K562 (cell line): ENCODE data around the gene C3. TPM values are rescaled to one million over a fixed set of nuclear protein-coding genes. Genes with fewer than 3 reads are reported as not detected.

Experiments used
- CBFA2T2 ChIP-seq: fragments of 450-650 bp; conservative IDR thresholded peaks from 2 replicates; pipeline ENCODE4 v1.6.1; 2017; ENCODE audit warnings: mild to moderate bottlenecking
- DEAF1 ChIP-seq: fragments of 450-650 bp; formaldehyde crosslinking; IDR thresholded peaks from 2 replicates; pipeline ENCODE4 v1.4.0; 2020; ENCODE audit warnings: mild to moderate bottlenecking, moderate library complexity
- E2F3 ChIP-seq: fragments of 250-450 bp; sonication (Bioruptor Pico); IDR thresholded peaks from 2 replicates; pipeline ENCODE4 v1.4.0; 2020; ENCODE audit warnings: mild to moderate bottlenecking
- FOS ChIP-seq: IDR thresholded peaks from 3 replicates; pipeline ENCODE4 v1.6.1; 2011; ENCODE audit not compliant: insufficient read length; ENCODE audit errors: extremely low read depth
- KAT2B ChIP-seq: IDR thresholded peaks from one replicate; pipeline ENCODE4 v1.6.1; 2012; ENCODE audit warnings: low read depth, mild to moderate bottlenecking, control low read depth, inconsistent platforms, low read length, moderate library complexity
- MEIS2 ChIP-seq: fragments of 450-650 bp; IDR thresholded peaks from 2 replicates; pipeline ENCODE4 v1.6.1; 2014; ENCODE audit warnings: mild to moderate bottlenecking; ENCODE audit not compliant: partially characterized antibody
- NR1H2 ChIP-seq: sonication (generic); formaldehyde crosslinking; IDR thresholded peaks from 2 replicates; pipeline ENCODE4 v1.4.0; 2020; ENCODE audit warnings: mild to moderate bottlenecking, missing genetic modification reagents
- PTRF ChIP-seq: fragments of 450-650 bp; IDR thresholded peaks from 2 replicates; pipeline ENCODE4 v1.6.1; 2016; ENCODE audit warnings: mild to moderate bottlenecking, missing genetic modification characterization, missing compliant biosample characterization
- SIRT6 ChIP-seq: IDR thresholded peaks from one replicate; pipeline ENCODE4 v1.6.1; 2012; ENCODE audit warnings: low read depth, mild to moderate bottlenecking, control low read depth, inconsistent platforms, low read length, moderate library complexity
- SMARCE1 ChIP-seq: fragments of 450-650 bp; IDR thresholded peaks from 2 replicates; pipeline ENCODE4 v1.7.1; 2016; ENCODE audit warnings: mild to moderate bottlenecking
- ZNF316 ChIP-seq: fragments of 450-650 bp; IDR thresholded peaks from 2 replicates; pipeline ENCODE4 v1.6.1; 2016
- ZNF354B ChIP-seq: fragments of 250-450 bp; sonication (Bioruptor Pico); IDR thresholded peaks from 2 replicates; pipeline ENCODE4 v1.4.0; 2020
- ZSCAN32 ChIP-seq: fragments of 450-650 bp; formaldehyde crosslinking; IDR thresholded peaks from 2 replicates; pipeline ENCODE4 v1.4.0; 2020; ENCODE audit warnings: mild to moderate bottlenecking, moderate library complexity
- polyA plus RNA-seq, 8 experiments: library from polyadenylated mRNA; depleted of rRNA in 4 of 8; stranded (reverse) in 5 of 8; unstranded in 3 of 8; fragments of >200 nt; fragmentation: Nextera tagmentation in 2 of 8; fragmentation: Illumina TruSeq in 1 of 8; extraction: Ambion mirVana in 2 of 8; extraction: Trizol in 1 of 8; gene quantifications; 2 replicates each; pipeline versions ENCODE4 v1.2.1 to v1.2.3, GENCODE V29; 2011 to 2014; ENCODE audit warnings: inconsistent platforms in 1 of 8, missing spikeins in 1 of 8
- total RNA-seq, 7 experiments: library from RNA; depleted of rRNA in 6 of 7; stranded (reverse); fragments of >200 nt in 6 of 7; fragmentation: Illumina TruSeq in 2 of 7; extraction: Trizol in 2 of 7; gene quantifications; 2 replicates each; pipeline versions ENCODE4 v1.2.1 to v1.2.3, GENCODE V29; 2011 to 2021; ENCODE audit warnings: low replicate concordance in 1 of 7
- TF ChIP-seq, protein P1 (sequence below): fragments of 450-650 bp; conservative IDR thresholded peaks from 2 replicates; pipeline ENCODE4 v1.6.1; 2016; ENCODE audit warnings: missing genetic modification characterization, low read depth, mild to moderate bottlenecking, missing compliant biosample characterization, moderate library complexity
- TF ChIP-seq, protein P2 (sequence below), 2 experiments: IDR thresholded peaks; 2 replicates each; pipeline ENCODE4 v1.6.1; 2012; ENCODE audit warnings: improper control_type of control experiment in 2 of 2, low read depth in 2 of 2, low read length in 2 of 2, borderline replicate concordance in 1 of 2
- TF ChIP-seq, protein P3 (sequence below), 2 experiments: fragments of 200-800 bp in 1 of 2; sonication (Bioruptor generic) in 1 of 2; sonication (generic) in 1 of 2; formaldehyde crosslinking in 1 of 2; IDR thresholded peaks in 1 of 2; conservative IDR thresholded peaks in 1 of 2; 2 replicates each; pipeline versions ENCODE4 v1.5.0 to v1.6.1; 2016 to 2020; ENCODE audit warnings: missing compliant biosample characterization in 1 of 2, missing genetic modification characterization in 1 of 2, missing genetic modification reagents in 1 of 2
- TF ChIP-seq, protein P4 (sequence below): sonication (generic); formaldehyde crosslinking; IDR thresholded peaks from 2 replicates; pipeline ENCODE4 v1.8.0; 2022; ENCODE audit warnings: mild to moderate bottlenecking, missing genetic modification reagents
- TF ChIP-seq, protein P5 (sequence below): fragments of 450-650 bp; formaldehyde crosslinking; IDR thresholded peaks from 2 replicates; pipeline ENCODE4 v1.4.0; 2020; ENCODE audit warnings: mild to moderate bottlenecking, moderate library complexity

C3 gene
- total and polyA plus RNA-seq, 9 of the 15 experiments (the other 6 are each of a cell fraction or from before 2014, with no cell fraction given) = 0.59 to 10.6 (median 2.2) TPM

GRCh38 chr19:6737873-6738786 is 17.7 kb upstream of the C3 start (continued):
- TF ChIP-seq, protein P1, sequence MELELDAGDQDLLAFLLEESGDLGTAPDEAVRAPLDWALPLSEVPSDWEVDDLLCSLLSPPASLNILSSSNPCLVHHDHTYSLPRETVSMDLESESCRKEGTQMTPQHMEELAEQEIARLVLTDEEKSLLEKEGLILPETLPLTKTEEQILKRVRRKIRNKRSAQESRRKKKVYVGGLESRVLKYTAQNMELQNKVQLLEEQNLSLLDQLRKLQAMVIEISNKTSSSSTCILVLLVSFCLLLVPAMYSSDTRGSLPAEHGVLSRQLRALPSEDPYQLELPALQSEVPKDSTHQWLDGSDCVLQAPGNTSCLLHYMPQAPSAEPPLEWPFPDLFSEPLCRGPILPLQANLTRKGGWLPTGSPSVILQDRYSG = 0 out of 2 replicates have a peak, but pooled peaks have one; percentile 11
- TF ChIP-seq, protein P2, sequence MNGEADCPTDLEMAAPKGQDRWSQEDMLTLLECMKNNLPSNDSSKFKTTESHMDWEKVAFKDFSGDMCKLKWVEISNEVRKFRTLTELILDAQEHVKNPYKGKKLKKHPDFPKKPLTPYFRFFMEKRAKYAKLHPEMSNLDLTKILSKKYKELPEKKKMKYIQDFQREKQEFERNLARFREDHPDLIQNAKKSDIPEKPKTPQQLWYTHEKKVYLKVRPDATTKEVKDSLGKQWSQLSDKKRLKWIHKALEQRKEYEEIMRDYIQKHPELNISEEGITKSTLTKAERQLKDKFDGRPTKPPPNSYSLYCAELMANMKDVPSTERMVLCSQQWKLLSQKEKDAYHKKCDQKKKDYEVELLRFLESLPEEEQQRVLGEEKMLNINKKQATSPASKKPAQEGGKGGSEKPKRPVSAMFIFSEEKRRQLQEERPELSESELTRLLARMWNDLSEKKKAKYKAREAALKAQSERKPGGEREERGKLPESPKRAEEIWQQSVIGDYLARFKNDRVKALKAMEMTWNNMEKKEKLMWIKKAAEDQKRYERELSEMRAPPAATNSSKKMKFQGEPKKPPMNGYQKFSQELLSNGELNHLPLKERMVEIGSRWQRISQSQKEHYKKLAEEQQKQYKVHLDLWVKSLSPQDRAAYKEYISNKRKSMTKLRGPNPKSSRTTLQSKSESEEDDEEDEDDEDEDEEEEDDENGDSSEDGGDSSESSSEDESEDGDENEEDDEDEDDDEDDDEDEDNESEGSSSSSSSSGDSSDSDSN (IDR thresholded peaks at IDR 0.05; ENCODE audit: borderline replicate concordance in 1 of 2, low read depth in 2 of 2, low read length in 2 of 2) = no peak
- TF ChIP-seq DEAF1 (peak; percentile 74; the same call in 1 of the 2 replicates), SIRT6 (no peak), PTRF (tag) (0 out of 2 replicates have a peak, but pooled peaks have one; percentile 11), ZNF316 (no peak), ZNF354B (CRISPR knock-in tag) (peak; percentile 21; the same call in 1 of the 2 replicates), SMARCE1 (0 out of 2 replicates have a peak, but pooled peaks have one; percentile 25), E2F3 (0 out of 2 replicates have a peak, but pooled peaks have one; percentile 20), KAT2B (no peak), NR1H2 (CRISPR knock-in tag) (0 out of 2 replicates have a peak, but pooled peaks have one; percentile 59), ZSCAN32 (no peak), MEIS2 (no peak), CBFA2T2 (peak; percentile 39; the same call in 1 of the 2 replicates), FOS (no peak)
- TF ChIP-seq, protein P3, sequence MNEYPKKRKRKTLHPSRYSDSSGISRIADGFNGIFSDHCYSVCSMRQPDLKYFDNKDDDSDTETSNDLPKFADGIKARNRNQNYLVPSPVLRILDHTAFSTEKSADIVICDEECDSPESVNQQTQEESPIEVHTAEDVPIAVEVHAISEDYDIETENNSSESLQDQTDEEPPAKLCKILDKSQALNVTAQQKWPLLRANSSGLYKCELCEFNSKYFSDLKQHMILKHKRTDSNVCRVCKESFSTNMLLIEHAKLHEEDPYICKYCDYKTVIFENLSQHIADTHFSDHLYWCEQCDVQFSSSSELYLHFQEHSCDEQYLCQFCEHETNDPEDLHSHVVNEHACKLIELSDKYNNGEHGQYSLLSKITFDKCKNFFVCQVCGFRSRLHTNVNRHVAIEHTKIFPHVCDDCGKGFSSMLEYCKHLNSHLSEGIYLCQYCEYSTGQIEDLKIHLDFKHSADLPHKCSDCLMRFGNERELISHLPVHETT (CRISPR knock-in tag; conservative IDR thresholded peaks at IDR 0.05 in 1 of 2, IDR thresholded peaks at IDR 0.05 in 1 of 2) = no peak; a peak in 2 of 4 replicates
- TF ChIP-seq, protein P4, sequence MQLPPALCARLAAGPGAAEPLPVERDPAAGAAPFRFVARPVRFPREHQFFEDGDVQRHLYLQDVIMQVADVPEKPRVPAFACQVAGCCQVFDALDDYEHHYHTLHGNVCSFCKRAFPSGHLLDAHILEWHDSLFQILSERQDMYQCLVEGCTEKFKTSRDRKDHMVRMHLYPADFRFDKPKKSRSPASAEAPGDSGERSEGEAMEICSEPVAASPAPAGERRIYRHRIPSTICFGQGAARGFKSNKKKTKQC (CRISPR knock-in tag) = no peak
- TF ChIP-seq, protein P5, sequence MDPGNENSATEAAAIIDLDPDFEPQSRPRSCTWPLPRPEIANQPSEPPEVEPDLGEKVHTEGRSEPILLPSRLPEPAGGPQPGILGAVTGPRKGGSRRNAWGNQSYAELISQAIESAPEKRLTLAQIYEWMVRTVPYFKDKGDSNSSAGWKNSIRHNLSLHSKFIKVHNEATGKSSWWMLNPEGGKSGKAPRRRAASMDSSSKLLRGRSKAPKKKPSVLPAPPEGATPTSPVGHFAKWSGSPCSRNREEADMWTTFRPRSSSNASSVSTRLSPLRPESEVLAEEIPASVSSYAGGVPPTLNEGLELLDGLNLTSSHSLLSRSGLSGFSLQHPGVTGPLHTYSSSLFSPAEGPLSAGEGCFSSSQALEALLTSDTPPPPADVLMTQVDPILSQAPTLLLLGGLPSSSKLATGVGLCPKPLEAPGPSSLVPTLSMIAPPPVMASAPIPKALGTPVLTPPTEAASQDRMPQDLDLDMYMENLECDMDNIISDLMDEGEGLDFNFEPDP (CRISPR knock-in tag) = no peak
